Left forelimb (tissue), 1 donor: ENCODE data around the gene IRGQ.
A peak's percentile ranks its signal among the peaks of the same experiment; 100 is the strongest.

Experiments
- DNase-seq: peaks from one replicate; pipeline ENCODE4 v3.0.0-alpha.2; 2018; ENCODE audit warnings: low spot score

Gene IRGQ

DNA sequence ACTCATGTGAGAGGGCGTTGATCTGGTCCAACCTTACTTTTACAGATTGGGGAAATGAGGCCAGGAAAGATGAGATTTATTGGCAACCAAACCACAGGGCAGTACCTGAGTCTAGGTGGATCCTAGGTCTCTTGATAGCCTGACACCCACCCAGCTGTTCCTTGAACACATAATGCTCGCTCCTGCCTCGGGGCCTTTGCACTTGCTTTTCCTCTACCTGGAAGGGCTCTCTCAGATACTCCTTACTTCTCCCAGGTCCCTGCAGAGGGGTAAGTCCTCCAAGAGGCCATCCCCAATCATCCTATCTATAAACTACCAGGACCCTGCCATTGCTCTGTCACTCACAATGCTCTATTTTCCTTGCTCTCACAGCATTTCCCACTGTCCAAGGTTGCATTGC, 55.6 kb downstream of the IRGQ start:
- no peak for DNase-seq

GRCh38 chr19:43538922-43539321, 57.0 kb downstream of the IRGQ start:
- no peak for DNase-seq

GRCh38 chr19:43534816-43535761, 60.8 kb downstream of the IRGQ start:
- DNase-seq = peak; percentile 79
